MG63 (cell line): ENCODE results near the gene ECT2. TPM values are rescaled to one million over a fixed set of nuclear protein-coding genes. Genes with fewer than 3 reads are reported as not detected.
"Not testable (repeated sequence)": the region's sequence is repeated elsewhere in the genome, so short reads cannot be mapped to it uniquely, and the experiment has no call there.

Experiments used
- DNase-seq: peaks from one replicate; pipeline ENCODE4 v3.0.0-alpha.2; 2020
- H3K27me3 ChIP-seq: fragments of 250-450 bp; sonication (Bioruptor Pico); 2 replicates; pipeline ENCODE4 v1.5.1; 2020; ENCODE audit warnings: mild to moderate bottlenecking, moderate library complexity
- H3K36me3 ChIP-seq: fragments of 250-450 bp; sonication (Bioruptor Pico); 2 replicates; pipeline ENCODE4 v1.5.1; 2020; ENCODE audit warnings: mild to moderate bottlenecking, moderate library complexity
- H3K4me3 ChIP-seq: fragments of 250-450 bp; sonication (Bioruptor Pico); 2 replicates; pipeline ENCODE4 v1.5.1; 2020; ENCODE audit warnings: mild to moderate bottlenecking, moderate library complexity
- H3K9me3 ChIP-seq: fragments of 250-450 bp; sonication (Bioruptor Pico); 2 replicates; pipeline ENCODE4 v1.5.1; 2020; ENCODE audit warnings: mild to moderate bottlenecking, moderate library complexity
- total RNA-seq: library from RNA; depleted of rRNA; stranded (reverse); fragments of >200 nt; shearing (Covaris generic); gene quantifications from 2 replicates; pipeline ENCODE4 v1.2.3, GENCODE V29; 2014; ENCODE audit warnings: low replicate concordance; rRNA removed

The ECT2 gene
- total RNA-seq, 1 experiment from 2014 or later, result 49.2 TPM

- not testable (repeated sequence) for H3K36me3 ChIP-seq, H3K27me3 ChIP-seq, H3K9me3 ChIP-seq, H3K4me3 ChIP-seq, DNase-seq
These were observed 116.3 kb downstream of the ECT2 start for GRCh38 chr3:172866726-172867350.

- H3K36me3 ChIP-seq, result no peaks in the 10 kb centered on the region
- no peak overlapping the region for H3K4me3 ChIP-seq
- DNase-seq, result no peak
- 0 out of 2 replicates have a peak, but pooled peaks cover 3% of the 10 kb centered on the region for H3K9me3 ChIP-seq
- peaks cover 4% of the 10 kb centered on the region; the same call in 1 of the 2 replicates for H3K27me3 ChIP-seq
These were observed 118.2 kb downstream of the ECT2 start for GRCh38 chr3:172868582-172869200.

- no peak overlapping the region for H3K4me3 ChIP-seq
- H3K27me3 ChIP-seq, result peaks cover 4% of the 10 kb centered on the region; the same call in 1 of the 2 replicates
- no peak for DNase-seq
- H3K36me3 ChIP-seq, result no peaks in the 10 kb centered on the region
- 0 out of 2 replicates have a peak, but pooled peaks cover 3% of the 10 kb centered on the region for H3K9me3 ChIP-seq
These were observed 118.8 kb downstream of the ECT2 start for GRCh38 chr3:172869368-172869771.

- Histone ChIP-seq H3K27me3 (peaks cover 4% of the 10 kb centered on the region; the same call in 1 of the 2 replicates), H3K36me3 (no peaks in the 10 kb centered on the region), H3K4me3 (no peak overlapping the region), H3K9me3 (0 out of 2 replicates have a peak, but pooled peaks cover 3% of the 10 kb centered on the region)
- DNase-seq, result no peak
These were observed 119.4 kb downstream of the ECT2 start for GRCh38 chr3:172869784-172870518.

Other genes starting within 250 kb of the ECT2 start
- not detected in 2 replicates for gene TNFSF10, start 227.3 kb upstream of the ECT2 start, total RNA-seq
- 24.8 and 26.1 TPM in 2 replicates for gene NCEH1, start 39.7 kb upstream of the ECT2 start, total RNA-seq